Left forelimb (tissue), 1 donor: ENCODE results near the gene PCDHGA4.
"Not testable (repeated sequence)": the region's sequence is repeated elsewhere in the genome, so short reads cannot be mapped to it uniquely, and the experiment has no call there.

ENCODE experiments used
- DNase-seq: peaks from one replicate; pipeline ENCODE4 v3.0.0-alpha.2; 2018; ENCODE audit warnings: low spot score

The PCDHGA4 gene

GRCh38 chr5:141384471-141385267 lies 29.8 kb downstream of the PCDHGA4 start:
- DNase-seq: no peak

GRCh38 chr5:141387557-141388311 lies 32.9 kb downstream of the PCDHGA4 start, which contains the start of gene PCDHGB4:
Gene PCDHGB4 (plus strand): TSS chr5:141387698. CDS start chr5:141387885, 187 bp downstream.
- DNase-seq: not testable (repeated sequence)

GRCh38 chr5:141388661-141389060 lies 33.8 kb downstream of the PCDHGA4 start:
- no peak for DNase-seq

GRCh38 chr5:141389153-141390042 lies 34.6 kb downstream of the PCDHGA4 start:
- DNase-seq: no peak

GRCh38 chr5:141392429-141393198 lies 37.8 kb downstream of the PCDHGA4 start, which contains the start of gene PCDHGA8:
Gene PCDHGA8 (plus strand): TSS chr5:141392633. CDS start chr5:141392814, 181 bp downstream.
- no peak for DNase-seq

GRCh38 chr5:141393267-141393666 lies 38.4 kb downstream of the PCDHGA4 start:
- no peak for DNase-seq

- DNase-seq: not testable (repeated sequence)
These were observed 39.8 kb downstream of the PCDHGA4 start for GRCh38 chr5:141394401-141395187.

- DNase-seq: not testable (repeated sequence)
These were observed 43.1 kb downstream of the PCDHGA4 start, which contains the start of gene PCDHGB5 for GRCh38 chr5:141397756-141398551. Gene PCDHGB5 (plus strand): TSS chr5:141397947. CDS start chr5:141398128, 181 bp downstream.

GRCh38 chr5:141398608-141399007 lies 43.8 kb downstream of the PCDHGA4 start:
- DNase-seq: no peak

GRCh38 chr5:141399555-141400258 lies 44.9 kb downstream of the PCDHGA4 start:
- no peak for DNase-seq

- DNase-seq: no peak
These were observed 47.9 kb downstream of the PCDHGA4 start, which contains the start of gene PCDHGA9 for GRCh38 chr5:141402553-141403243. Gene PCDHGA9 (plus strand): TSS chr5:141402778. CDS start chr5:141402953, 175 bp downstream.

GRCh38 chr5:141403387-141403786 lies 48.6 kb downstream of the PCDHGA4 start:
- DNase-seq: no peak
